ENCODE data around the gene RASEF.

RASEF gene

GRCh38 chr9:83056911-83057310, 6.0 kb downstream of the RASEF start:
- DNase-seq (ENCODE audit: low spot score), result no peak

GRCh38 chr9:83056174-83056573, 6.8 kb downstream of the RASEF start:
- DNase-seq (ENCODE audit: low spot score), result no peak

- DNase-seq (ENCODE audit: low spot score), result no peak
Observed at GRCh38 chr9:83047839-83048775, 14.8 kb downstream of the RASEF start.

GRCh38 chr9:83043597-83043996, 19.3 kb downstream of the RASEF start:
- no peak for DNase-seq (ENCODE audit: low spot score)

DNA sequence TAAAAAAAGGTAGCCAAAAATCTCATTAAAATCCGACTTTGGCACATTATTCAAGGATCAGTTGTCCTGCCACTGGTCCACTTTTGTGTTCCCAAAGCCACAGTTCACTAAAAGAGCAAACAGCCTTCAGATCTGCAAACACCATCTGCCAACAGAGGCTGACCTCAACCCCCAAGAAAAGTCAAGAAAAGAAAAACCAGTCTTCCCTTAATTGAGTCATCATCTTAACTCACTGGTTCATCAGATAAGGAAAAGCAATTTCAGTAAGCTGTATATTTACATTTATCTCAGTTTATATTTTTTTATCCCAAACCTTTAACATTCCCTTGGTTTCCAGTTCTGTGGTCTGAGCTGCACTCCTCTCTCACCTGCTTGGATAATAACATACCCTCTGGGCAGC, 21.2 kb downstream of the RASEF start:
- DNase-seq (ENCODE audit: low spot score), result peak; percentile 71

DNA sequence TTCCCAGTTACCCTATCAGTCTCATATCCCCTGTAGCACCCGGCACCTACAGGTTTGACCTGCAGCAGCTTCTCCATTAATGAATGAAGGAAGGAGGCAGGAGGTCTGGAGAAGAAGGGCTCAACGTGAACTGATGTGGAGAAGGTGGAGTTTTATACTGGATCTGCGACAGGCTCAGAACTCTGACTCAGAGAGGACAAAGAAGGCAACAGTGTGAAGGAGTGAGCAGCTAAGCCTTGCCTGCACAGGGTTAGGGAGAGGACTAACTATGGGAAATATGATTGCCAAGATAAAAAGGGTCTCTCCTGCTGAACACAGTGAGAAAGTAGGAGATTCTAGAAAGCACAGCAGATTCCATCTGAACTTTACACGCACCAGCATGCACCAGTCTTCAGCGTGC, 23.6 kb downstream of the RASEF start:
- no peak for DNase-seq (ENCODE audit: low spot score)

DNA sequence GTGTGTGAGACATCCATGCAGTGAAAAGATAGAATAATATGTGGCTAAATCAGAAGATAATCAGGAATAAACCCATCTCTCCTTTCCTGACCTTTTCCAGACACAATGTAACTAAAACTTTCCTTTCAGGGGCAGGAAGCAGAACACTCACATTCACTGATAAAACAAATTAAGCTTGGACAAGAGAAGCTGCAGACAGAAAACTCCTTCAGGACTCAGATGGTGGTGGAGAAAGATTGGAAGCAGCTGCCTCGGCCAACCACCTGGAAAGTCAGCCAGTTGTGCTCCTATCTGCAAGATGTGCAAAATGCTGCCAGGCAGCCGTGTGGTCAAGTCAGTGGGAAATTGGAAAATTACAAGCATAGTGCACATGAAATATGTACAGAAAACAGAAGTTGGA, 26.9 kb downstream of the RASEF start:
- peak; percentile 80 for DNase-seq (ENCODE audit: low spot score)

- no peak for DNase-seq (ENCODE audit: low spot score)
Observed at GRCh38 chr9:83035143-83035542, 27.8 kb downstream of the RASEF start.

GRCh38 chr9:83034587-83034986, 28.4 kb downstream of the RASEF start:
- DNase-seq (ENCODE audit: low spot score), result no peak

DNA sequence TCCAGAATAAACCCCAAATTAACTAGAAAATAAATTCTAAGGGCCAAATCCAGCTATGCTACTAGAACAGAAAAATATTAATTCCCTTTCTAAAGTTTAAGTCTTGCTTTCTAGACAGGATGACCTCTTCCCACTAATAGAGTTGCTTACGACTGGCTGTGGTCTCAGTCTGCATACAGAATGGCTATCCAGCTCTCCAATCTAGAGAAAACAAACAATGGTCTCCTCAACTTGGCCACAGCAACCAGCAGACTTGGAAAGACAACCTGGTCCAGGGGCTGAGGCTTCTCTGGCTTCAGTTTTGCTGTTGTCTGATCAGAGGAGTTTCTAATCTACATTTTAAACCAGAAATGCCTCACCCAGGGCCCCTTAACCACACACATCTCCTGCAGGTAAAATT, 28.9 kb downstream of the RASEF start:
- no peak for DNase-seq (ENCODE audit: low spot score)

- no peak for DNase-seq (ENCODE audit: low spot score)
Observed at GRCh38 chr9:83032065-83032625, 30.8 kb downstream of the RASEF start.

DNA sequence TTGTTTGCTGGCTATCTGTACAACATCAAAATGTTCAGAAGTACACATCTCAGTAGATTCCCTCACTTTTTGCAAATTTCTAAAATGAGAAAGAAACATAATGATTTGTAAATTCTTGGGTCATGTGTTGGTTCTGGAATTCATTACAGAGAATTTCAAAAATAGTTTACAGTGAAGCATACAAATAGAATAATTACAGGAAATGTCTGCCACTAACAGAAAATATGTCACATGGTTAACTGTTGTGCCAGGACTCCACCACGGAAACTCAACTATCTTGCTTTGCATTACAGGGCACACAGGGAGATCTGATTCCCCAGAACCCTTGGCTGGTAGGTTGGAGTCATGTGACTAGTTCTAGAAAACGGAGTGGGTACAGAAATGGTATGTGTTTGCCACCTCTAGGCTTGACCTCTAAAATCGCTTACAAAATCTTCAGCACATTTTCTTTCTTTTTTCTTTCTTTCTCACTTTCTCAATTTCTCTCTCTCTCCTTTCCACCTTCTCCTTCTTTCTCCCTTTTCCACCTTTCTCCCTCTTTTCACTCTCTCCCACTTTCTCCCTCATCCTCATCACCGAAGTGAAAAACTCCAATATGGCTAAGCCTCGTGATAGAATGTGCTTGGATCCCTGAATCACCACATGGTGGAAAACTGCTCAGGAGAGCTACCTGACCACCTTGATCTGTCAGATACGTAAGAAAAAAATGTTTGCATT, 32.4 kb downstream of the RASEF start:
- no peak for DNase-seq (ENCODE audit: low spot score)

GRCh38 chr9:83029531-83030137, 33.3 kb downstream of the RASEF start:
- no peak for DNase-seq (ENCODE audit: low spot score)

DNA sequence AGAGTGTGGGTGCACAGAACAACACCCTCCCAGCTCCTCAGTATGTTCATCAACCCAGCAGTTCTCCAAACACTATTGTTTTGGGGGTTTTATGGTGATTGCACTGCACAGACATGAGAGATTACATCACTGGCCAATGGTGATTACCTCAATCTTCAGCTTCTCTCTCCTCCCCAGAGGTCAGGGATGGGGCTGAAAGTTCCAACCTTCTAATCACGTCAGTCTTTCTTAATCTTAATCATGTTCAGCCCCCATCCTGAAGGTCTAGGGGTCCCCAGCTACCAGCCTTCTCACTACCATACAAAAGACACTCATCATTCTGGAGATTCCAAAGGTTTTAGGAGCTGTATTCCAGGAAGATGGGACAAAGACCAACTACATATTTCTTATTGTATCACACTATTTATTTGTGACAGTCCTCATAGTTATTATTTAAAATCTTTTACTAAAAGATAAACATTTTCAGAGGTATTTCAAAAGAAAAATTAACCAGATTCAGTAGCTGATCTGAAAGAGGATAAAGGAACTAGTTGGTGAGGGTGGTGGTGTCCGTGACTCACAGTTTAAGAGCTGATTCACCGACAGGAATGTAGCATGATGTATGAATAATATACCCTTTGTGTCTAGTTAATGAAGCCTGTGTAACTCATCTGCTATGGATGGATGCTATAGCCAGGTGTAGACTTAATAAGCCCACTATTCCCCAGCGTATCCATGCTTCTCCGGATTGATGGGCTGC, 35.6 kb downstream of the RASEF start:
- DNase-seq (ENCODE audit: low spot score), result no peak

- no peak for DNase-seq (ENCODE audit: low spot score)
Observed at GRCh38 chr9:83024506-83025125, 38.3 kb downstream of the RASEF start.

- no peak for DNase-seq (ENCODE audit: low spot score)
Observed at GRCh38 chr9:83023151-83023550, 39.8 kb downstream of the RASEF start.

DNA sequence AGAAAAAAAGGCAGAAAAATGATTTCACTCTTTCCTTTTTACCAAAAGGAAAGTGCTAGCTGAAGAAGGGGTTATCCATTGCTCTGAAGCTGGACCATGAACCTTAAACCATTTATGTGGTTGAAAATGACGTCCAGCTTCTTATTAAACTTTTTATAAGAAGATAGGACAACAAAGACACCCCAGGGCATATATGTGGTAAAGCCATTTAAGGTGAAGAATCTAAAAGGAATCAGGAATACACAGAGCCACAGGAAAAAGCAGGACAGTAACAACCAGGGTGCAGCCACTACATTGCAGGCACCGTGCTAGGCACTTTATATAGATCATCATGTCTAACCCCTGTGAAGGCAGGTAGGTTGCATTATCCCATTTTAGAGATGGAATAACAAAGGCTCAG, 42.1 kb downstream of the RASEF start:
- no peak for DNase-seq (ENCODE audit: low spot score)

DNA sequence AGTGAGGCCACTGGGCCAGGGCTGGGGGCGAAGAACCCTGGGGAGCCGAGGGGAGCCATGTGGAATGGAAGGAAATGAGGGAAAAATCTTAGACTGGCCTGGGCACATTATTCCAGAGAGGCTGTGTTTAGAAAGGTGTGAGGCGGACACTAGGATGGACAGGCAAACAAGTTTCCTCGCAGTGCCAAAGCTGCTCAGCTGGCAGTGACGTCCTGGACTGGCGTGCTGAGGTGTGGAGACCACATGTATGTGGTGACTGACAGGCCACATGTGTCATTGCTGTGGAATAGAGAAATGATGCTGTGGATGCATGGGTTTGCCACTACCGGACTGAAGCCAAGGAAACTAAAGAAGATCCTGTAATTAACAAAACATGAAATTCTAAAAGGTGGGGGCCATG, 42.6 kb downstream of the RASEF start:
- no peak for DNase-seq (ENCODE audit: low spot score)

DNA sequence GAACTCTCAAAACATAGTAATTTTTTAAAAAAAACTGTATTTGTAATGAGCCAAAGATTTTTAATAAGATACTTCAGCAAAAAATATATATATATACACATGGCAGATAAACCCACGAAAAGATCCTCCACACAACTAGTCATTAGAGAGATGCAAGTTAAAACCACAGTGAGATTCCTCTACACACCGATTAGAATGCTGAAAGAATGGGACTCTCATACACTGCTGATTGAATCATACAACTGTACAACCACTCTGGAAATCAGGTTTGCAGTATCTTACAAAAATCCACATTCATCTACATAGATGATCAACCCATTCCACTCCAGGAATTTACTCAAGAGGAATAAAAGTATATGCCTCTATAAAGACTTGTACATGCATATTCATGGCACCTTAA, 43.7 kb downstream of the RASEF start:
- DNase-seq (ENCODE audit: low spot score), result no peak

DNA sequence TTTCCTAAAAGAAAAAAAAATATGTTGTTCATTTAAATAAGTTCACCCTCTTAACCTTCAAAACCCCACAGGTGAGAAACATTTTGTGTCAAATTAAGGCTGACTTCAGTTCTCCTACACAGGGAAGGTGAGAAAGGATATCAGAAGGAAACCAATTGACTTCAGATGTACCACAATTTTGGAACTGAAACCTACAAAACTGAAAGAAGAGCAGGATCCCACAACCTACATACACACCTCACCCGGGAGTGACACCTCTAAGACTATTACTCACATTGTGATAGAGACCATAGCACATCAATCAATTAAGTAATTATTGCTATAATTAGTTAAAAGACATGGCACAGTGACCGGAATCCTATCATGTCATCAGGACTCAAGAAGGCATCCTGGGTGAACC, 47.0 kb downstream of the RASEF start:
- DNase-seq (ENCODE audit: low spot score), result no peak
